ENCODE results near the gene SLC7A6OS. TPM values are rescaled to one million over a fixed set of nuclear protein-coding genes. Genes with fewer than 3 reads are reported as not detected.

The SLC7A6OS gene
- total and polyA plus RNA-seq, 2 experiments from 2014 or later = 16.4 to 17.9 TPM

DNA sequence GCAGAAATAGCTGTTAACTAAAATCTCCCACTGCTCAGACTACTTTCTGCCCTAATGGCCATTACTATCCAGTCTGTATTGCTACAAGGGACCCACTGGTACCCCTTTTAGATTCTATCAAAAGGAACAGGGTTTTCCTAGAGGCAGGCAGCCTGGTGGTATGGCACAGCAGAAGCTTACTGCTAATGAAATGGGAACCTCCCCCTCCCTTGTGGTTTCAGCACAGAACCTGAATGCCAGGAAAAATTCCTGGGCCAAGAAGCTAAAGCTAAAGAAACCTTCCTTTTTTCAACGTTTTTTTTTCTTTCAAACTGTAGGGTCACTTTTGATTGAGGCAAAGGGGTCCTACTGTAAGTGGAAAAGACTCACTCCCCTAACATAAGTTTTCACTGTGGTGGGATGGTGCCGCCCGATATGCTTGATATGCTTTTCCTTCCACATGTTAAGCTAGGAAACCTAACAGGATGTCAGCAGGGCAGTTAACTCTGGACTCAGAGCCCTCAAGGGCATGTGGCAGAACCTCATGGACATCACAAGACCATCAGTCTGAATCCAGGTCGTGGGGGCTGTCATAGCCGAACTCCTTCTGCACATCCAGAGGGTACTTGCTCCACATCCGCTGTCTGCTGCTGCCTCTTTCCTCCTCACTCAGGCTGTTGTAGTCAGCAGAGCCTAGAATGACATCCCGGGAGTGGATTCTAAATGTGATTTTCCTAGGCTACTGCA lies 9.8 kb downstream of the SLC7A6OS start (continued):
- TF ChIP-seq, protein P1, sequence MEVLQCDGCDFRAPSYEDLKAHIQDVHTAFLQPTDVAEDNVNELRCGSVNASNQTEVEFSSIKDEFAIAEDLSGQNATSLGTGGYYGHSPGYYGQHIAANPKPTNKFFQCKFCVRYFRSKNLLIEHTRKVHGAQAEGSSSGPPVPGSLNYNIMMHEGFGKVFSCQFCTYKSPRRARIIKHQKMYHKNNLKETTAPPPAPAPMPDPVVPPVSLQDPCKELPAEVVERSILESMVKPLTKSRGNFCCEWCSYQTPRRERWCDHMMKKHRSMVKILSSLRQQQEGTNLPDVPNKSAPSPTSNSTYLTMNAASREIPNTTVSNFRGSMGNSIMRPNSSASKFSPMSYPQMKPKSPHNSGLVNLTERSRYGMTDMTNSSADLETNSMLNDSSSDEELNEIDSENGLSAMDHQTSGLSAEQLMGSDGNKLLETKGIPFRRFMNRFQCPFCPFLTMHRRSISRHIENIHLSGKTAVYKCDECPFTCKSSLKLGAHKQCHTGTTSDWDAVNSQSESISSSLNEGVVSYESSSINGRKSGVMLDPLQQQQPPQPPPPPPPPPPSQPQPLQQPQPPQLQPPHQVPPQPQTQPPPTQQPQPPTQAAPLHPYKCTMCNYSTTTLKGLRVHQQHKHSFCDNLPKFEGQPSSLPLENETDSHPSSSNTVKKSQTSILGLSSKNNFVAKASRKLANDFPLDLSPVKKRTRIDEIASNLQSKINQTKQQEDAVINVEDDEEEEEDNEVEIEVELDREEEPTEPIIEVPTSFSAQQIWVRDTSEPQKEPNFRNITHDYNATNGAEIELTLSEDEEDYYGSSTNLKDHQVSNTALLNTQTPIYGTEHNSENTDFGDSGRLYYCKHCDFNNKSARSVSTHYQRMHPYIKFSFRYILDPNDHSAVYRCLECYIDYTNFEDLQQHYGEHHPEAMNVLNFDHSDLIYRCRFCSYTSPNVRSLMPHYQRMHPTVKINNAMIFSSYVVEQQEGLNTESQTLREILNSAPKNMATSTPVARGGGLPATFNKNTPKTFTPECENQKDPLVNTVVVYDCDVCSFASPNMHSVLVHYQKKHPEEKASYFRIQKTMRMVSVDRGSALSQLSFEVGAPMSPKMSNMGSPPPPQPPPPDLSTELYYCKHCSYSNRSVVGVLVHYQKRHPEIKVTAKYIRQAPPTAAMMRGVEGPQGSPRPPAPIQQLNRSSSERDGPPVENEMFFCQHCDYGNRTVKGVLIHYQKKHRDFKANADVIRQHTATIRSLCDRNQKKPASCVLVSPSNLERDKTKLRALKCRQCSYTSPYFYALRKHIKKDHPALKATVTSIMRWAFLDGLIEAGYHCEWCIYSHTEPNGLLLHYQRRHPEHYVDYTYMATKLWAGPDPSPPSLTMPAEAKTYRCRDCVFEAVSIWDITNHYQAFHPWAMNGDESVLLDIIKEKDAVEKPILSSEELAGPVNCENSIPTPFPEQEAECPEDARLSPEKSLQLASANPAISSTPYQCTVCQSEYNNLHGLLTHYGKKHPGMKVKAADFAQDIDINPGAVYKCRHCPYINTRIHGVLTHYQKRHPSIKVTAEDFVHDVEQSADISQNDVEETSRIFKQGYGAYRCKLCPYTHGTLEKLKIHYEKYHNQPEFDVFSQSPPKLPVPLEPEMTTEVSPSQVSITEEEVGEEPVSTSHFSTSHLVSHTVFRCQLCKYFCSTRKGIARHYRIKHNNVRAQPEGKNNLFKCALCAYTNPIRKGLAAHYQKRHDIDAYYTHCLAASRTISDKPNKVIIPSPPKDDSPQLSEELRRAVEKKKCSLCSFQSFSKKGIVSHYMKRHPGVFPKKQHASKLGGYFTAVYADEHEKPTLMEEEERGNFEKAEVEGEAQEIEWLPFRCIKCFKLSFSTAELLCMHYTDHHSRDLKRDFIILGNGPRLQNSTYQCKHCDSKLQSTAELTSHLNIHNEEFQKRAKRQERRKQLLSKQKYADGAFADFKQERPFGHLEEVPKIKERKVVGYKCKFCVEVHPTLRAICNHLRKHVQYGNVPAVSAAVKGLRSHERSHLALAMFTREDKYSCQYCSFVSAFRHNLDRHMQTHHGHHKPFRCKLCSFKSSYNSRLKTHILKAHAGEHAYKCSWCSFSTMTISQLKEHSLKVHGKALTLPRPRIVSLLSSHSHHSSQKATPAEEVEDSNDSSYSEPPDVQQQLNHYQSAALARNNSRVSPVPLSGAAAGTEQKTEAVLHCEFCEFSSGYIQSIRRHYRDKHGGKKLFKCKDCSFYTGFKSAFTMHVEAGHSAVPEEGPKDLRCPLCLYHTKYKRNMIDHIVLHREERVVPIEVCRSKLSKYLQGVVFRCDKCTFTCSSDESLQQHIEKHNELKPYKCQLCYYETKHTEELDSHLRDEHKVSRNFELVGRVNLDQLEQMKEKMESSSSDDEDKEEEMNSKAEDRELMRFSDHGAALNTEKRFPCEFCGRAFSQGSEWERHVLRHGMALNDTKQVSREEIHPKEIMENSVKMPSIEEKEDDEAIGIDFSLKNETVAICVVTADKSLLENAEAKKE (CRISPR knock-in tag; IDR thresholded peaks at IDR 0.05) = no peak
- TF ChIP-seq NANOG (IDR thresholded peaks at IDR 0.05; ENCODE audit: borderline replicate concordance) (no peak), CTCF (conservative IDR thresholded peaks at IDR 0.05; ENCODE audit: low read depth in 2 of 2) (no peak), EZH2 (IDR thresholded peaks at IDR 0.05; ENCODE audit: low read depth, unreplicated experiment) (no peak), CREB1 (CRISPR knock-in tag; IDR thresholded peaks at IDR 0.05; ENCODE audit: low read depth) (no peak)
